ENCODE measurements around the gene ASCC2. TPM values are rescaled to one million over a fixed set of nuclear protein-coding genes. Genes with fewer than 3 reads are reported as not detected.

The ASCC2 gene
- total and polyA plus RNA-seq, 2 experiments from 2014 or later: 30.5 to 31.3 TPM

DNA sequence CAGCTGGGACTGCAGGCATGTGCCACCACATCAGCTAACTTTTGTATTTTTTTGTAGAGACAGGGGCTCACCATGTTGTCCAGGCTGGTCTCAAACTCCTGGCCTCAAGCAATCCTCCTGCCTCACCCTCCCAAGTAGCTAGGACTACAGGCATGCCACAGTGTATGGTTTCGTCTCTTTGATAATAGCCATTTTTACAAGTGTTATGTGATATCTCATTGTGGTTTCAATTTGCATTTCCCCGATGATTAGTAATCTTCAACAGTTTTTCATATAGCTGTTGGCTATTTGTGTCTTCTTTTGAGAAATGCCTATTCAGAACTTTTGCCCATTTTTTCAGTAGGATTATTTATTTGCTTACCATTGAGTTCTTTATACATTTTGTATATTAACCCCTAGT, 35.9 kb upstream of the ASCC2 start (continued):
- TF ChIP-seq ZNF462 (CRISPR knock-in tag; IDR thresholded peaks at IDR 0.05) (no peak), JUNB (IDR thresholded peaks at IDR 0.05; ENCODE audit: unreplicated experiment) (no peak), EZH2phosphoT487 (IDR thresholded peaks at IDR 0.05; ENCODE audit: unreplicated experiment) (no peak)

DNA sequence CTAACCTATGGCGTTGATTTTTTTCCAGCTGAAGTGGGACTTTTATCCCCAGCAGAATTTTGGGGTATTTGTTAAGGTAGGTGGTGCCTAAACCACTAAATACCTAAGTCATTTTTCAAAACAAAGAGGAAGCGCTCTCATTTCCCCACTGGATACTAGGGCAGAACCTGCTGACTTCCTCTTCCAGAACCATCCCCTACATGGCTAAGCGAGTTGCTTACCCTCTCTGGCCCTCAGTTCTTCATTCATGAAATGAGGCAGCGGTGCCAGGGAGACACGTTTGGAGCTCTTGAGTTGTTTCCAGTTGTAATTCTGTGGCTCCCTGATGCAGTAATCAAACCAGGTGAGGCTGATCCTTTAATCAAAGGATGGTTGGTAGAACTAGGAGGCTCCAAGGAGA, 34.9 kb upstream of the ASCC2 start:
- Histone ChIP-seq H3K36me3 (ENCODE audit: insufficient read depth) (no peaks in the 10 kb centered on the region), H2AFZ (peak overlapping the region; percentile 96; the same call in 1 of the 2 replicates), H3K4me1 (ENCODE audit: insufficient read depth) (peaks cover 6% of the 10 kb centered on the region), H3K27ac (ENCODE audit: low read depth) (no peak overlapping the region), H3K4me3 (no peak overlapping the region), H3F3A (replicated peaks; ENCODE audit: low read depth) (no peaks in the 10 kb centered on the region), H4K20me1 (replicated peaks; ENCODE audit: insufficient read depth) (no peaks in the 10 kb centered on the region), H3K27me3 (ENCODE audit: insufficient read depth) (no peaks in the 10 kb centered on the region), H3K9me2 (ENCODE audit: insufficient read depth) (no peaks in the 10 kb centered on the region), H3K4me2 (no peak overlapping the region), H3K79me2 (replicated peaks; ENCODE audit: insufficient read depth) (no peaks in the 10 kb centered on the region)
- Mint-ChIP-seq H3K27me3 (ENCODE audit: insufficient read depth, low read depth, poor library complexity) (peaks cover 2% of the 10 kb centered on the region), H3K4me3 (no peak overlapping the region), H3K27ac (no peak overlapping the region), H3K9me3 (no peaks in the 10 kb centered on the region; the same call in 2 of the 3 replicates), H3K36me3 (ENCODE audit: low read depth) (no peaks in the 10 kb centered on the region), H3K4me1 (peaks cover 19% of the 10 kb centered on the region)
- DNase-seq (ENCODE audit: low spot score) (no peak), ATAC-seq (no peak)
- TF ChIP-seq, protein P1, sequence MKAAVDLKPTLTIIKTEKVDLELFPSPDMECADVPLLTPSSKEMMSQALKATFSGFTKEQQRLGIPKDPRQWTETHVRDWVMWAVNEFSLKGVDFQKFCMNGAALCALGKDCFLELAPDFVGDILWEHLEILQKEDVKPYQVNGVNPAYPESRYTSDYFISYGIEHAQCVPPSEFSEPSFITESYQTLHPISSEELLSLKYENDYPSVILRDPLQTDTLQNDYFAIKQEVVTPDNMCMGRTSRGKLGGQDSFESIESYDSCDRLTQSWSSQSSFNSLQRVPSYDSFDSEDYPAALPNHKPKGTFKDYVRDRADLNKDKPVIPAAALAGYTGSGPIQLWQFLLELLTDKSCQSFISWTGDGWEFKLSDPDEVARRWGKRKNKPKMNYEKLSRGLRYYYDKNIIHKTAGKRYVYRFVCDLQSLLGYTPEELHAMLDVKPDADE (IDR thresholded peaks at IDR 0.05): no peak
